ENCODE data around the gene ELK4. TPM values are rescaled to one million over a fixed set of nuclear protein-coding genes. Genes with fewer than 3 reads are reported as not detected.

The ELK4 gene
- total and polyA plus RNA-seq, 2 donors (not counting 1 experiment from before 2014, with no cell fraction given) = 11.7 to 11.8 TPM

DNA sequence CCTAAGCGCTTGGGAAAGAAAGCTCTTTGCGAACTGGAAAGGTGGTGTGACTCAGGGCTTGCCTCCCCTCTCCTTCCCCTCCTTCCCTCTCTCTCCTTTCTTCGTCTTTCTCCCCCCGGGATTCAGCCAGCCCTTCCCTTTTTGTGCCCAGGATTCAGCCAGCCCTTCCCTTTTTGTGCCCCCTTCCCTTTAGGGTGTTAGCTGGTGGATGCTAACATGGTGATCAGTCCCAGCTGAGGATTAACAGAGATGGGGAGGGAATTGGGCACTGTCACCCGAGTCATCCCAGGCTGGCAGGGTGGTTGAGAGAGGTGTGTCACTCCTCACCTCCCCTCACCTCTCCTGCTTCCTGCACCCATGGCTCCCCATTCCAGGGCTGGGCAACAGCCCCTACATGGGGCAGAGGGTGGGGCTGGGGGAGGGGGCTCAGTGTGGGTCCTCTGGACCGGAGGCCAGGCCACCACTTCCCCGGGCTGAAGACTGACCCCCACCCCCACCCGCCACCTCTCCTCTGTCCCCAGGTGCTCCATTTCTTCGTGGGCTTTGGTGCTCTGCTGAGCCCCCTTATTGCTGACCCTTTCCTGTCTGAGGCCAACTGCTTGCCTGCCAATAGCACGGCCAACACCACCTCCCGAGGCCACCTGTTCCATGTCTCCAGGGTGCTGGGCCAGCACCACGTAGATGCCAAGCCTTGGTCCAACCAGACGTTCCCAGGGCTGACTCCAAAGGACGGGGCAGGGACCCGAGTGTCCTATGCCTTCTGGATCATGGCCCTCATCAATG lies 51.5 kb downstream of the ELK4 start:
- TF ChIP-seq, protein P1, sequence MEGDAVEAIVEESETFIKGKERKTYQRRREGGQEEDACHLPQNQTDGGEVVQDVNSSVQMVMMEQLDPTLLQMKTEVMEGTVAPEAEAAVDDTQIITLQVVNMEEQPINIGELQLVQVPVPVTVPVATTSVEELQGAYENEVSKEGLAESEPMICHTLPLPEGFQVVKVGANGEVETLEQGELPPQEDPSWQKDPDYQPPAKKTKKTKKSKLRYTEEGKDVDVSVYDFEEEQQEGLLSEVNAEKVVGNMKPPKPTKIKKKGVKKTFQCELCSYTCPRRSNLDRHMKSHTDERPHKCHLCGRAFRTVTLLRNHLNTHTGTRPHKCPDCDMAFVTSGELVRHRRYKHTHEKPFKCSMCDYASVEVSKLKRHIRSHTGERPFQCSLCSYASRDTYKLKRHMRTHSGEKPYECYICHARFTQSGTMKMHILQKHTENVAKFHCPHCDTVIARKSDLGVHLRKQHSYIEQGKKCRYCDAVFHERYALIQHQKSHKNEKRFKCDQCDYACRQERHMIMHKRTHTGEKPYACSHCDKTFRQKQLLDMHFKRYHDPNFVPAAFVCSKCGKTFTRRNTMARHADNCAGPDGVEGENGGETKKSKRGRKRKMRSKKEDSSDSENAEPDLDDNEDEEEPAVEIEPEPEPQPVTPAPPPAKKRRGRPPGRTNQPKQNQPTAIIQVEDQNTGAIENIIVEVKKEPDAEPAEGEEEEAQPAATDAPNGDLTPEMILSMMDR (conservative IDR thresholded peaks at IDR 0.05 in 1 of 2, IDR thresholded peaks at IDR 0.05 in 1 of 2; ENCODE audit: low read depth in 1 of 2, low read length in 2 of 2) = no peak
- no peak for TF ChIP-seq EZH2 (IDR thresholded peaks at IDR 0.05; ENCODE audit: low read length, missing control alignments)
- DNase-seq (ENCODE audit: low read depth in 2 of 2) = no peak
- Histone ChIP-seq H3K27ac (ENCODE audit: insufficient read depth, low read length) (no peak overlapping the region), H3K27me3 (ENCODE audit: control insufficient read depth, insufficient read depth, low read length) (peaks cover 36% of the 10 kb centered on the region), H3K4me1 (ENCODE audit: control insufficient read depth, extremely low read depth, insufficient read depth, low read length) (no peaks in the 10 kb centered on the region), H2AFZ (ENCODE audit: low read length) (no peak overlapping the region), H3K79me2 (ENCODE audit: control insufficient read depth, insufficient read depth, low read length) (no peaks in the 10 kb centered on the region), H3K9me3 (ENCODE audit: control insufficient read depth, insufficient read depth, low read depth, low read length) (no peaks in the 10 kb centered on the region), H4K20me1 (ENCODE audit: control insufficient read depth, extremely low read depth, insufficient read depth, low read length) (no peaks in the 10 kb centered on the region), H3K4me2 (ENCODE audit: extremely low read depth, insufficient read depth, low read length) (no peak overlapping the region), H3K36me3 (ENCODE audit: control insufficient read depth, insufficient read depth, low read length) (no peaks in the 10 kb centered on the region), H3K9ac (ENCODE audit: insufficient read depth, low read length) (no peak overlapping the region), H3K4me3 (replicated peaks in 1 of 4; ENCODE audit: control extremely low read depth in 1 of 4, insufficient read depth in 1 of 4, low read depth in 3 of 4, low read length in 4 of 4) (no peak overlapping the region)

DNA sequence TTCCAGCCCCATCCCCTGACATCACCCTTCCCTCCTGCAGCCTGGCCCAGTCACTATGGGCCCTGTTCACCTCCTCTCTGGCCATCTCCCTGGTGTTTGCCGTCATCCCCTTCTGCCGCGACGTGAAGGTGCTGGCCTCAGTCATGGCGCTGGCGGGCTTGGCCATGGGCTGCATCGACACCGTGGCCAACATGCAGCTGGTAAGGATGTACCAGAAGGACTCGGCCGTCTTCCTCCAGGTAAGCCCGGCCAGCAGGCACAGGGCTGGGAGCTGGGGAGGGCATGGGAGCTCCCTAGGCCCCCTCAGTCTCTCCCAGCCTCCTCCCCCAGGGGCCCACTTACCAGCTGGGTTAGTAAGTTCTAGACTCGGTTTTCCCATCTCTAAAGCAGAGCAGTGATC lies 52.1 kb downstream of the ELK4 start:
- no peak overlapping the region for H3K9ac ChIP-seq (ENCODE audit: insufficient read depth, low read length)
- H3K27me3 ChIP-seq (ENCODE audit: control insufficient read depth, insufficient read depth, low read length) = peaks cover 36% of the 10 kb centered on the region
- H3K27ac ChIP-seq (ENCODE audit: insufficient read depth, low read length) = no peak overlapping the region
- H3K9me3 ChIP-seq (ENCODE audit: control insufficient read depth, insufficient read depth, low read depth, low read length) = no peaks in the 10 kb centered on the region
- H4K20me1 ChIP-seq (ENCODE audit: control insufficient read depth, extremely low read depth, insufficient read depth, low read length) = no peaks in the 10 kb centered on the region
- no peak for DNase-seq (ENCODE audit: low read depth in 2 of 2)
- H2AFZ ChIP-seq (ENCODE audit: low read length) = no peak overlapping the region
- TF ChIP-seq EZH2 (IDR thresholded peaks at IDR 0.05; ENCODE audit: low read length, missing control alignments) = no peak
- TF ChIP-seq, protein P1 (conservative IDR thresholded peaks at IDR 0.05 in 1 of 2, IDR thresholded peaks at IDR 0.05 in 1 of 2; ENCODE audit: low read depth in 1 of 2, low read length in 2 of 2) = no peak
- no peaks in the 10 kb centered on the region for H3K79me2 ChIP-seq (ENCODE audit: control insufficient read depth, insufficient read depth, low read length)
- no peak overlapping the region for H3K4me3 ChIP-seq (replicated peaks in 1 of 4; ENCODE audit: control extremely low read depth in 1 of 4, insufficient read depth in 1 of 4, low read depth in 3 of 4, low read length in 4 of 4)
- H3K4me2 ChIP-seq (ENCODE audit: extremely low read depth, insufficient read depth, low read length) = no peak overlapping the region
- no peaks in the 10 kb centered on the region for H3K4me1 ChIP-seq (ENCODE audit: control insufficient read depth, extremely low read depth, insufficient read depth, low read length)
- no peaks in the 10 kb centered on the region for H3K36me3 ChIP-seq (ENCODE audit: control insufficient read depth, insufficient read depth, low read length)

DNA sequence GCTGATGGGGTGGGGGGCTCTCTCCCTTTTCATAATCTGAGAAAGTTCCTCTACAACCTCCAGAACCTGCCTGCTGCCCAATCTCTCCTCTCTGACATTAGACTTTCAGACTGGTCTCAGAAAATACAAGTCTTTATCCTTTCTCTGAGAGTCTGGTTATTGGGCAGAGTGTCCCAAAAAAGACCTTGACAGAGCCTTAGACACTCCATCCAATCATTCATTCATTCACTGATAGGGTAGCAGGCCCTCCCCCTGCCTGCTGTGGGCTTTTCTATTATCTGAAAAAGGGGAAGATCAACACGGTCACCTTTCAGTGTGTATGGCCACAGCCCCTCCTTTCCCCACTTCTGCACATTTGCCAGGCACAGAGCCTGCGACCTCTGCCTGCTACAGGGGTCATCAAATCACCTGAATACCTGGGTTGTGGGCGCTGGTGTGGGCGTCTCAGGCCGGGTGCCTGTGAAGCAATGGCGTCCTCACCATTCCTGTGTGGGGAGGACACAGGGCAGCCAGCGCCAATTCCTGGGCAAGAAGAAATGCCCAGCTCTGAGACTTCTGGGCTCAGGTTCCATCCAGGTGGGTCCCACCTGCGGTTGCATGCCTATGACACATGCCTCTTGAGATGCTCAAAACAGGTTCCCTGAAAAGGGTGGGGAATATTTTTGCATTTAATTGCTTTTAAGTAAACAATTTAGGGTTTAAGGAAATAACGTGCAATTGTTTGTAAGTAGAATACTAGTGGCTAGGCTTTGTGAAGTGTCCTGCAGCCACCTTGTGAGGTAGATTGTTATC lies 52.8 kb downstream of the ELK4 start:
- DNase-seq (ENCODE audit: low read depth in 2 of 2) = no peak
- Histone ChIP-seq H3K4me2 (ENCODE audit: extremely low read depth, insufficient read depth, low read length) (no peak overlapping the region), H3K27me3 (ENCODE audit: control insufficient read depth, insufficient read depth, low read length) (peaks cover 36% of the 10 kb centered on the region), H3K9ac (ENCODE audit: insufficient read depth, low read length) (no peak overlapping the region), H4K20me1 (ENCODE audit: control insufficient read depth, extremely low read depth, insufficient read depth, low read length) (no peaks in the 10 kb centered on the region), H3K36me3 (ENCODE audit: control insufficient read depth, insufficient read depth, low read length) (no peaks in the 10 kb centered on the region), H2AFZ (ENCODE audit: low read length) (no peak overlapping the region), H3K27ac (ENCODE audit: insufficient read depth, low read length) (no peak overlapping the region), H3K79me2 (ENCODE audit: control insufficient read depth, insufficient read depth, low read length) (no peaks in the 10 kb centered on the region), H3K4me3 (replicated peaks in 1 of 4; ENCODE audit: control extremely low read depth in 1 of 4, insufficient read depth in 1 of 4, low read depth in 3 of 4, low read length in 4 of 4) (no peak overlapping the region), H3K9me3 (ENCODE audit: control insufficient read depth, insufficient read depth, low read depth, low read length) (no peaks in the 10 kb centered on the region), H3K4me1 (ENCODE audit: control insufficient read depth, extremely low read depth, insufficient read depth, low read length) (no peaks in the 10 kb centered on the region)
- TF ChIP-seq, protein P1 (conservative IDR thresholded peaks at IDR 0.05 in 1 of 2, IDR thresholded peaks at IDR 0.05 in 1 of 2; ENCODE audit: low read depth in 1 of 2, low read length in 2 of 2) = no peak
- TF ChIP-seq EZH2 (IDR thresholded peaks at IDR 0.05; ENCODE audit: low read length, missing control alignments) = no peak
